ENCODE data around the gene ANKRD2.

GRCh38 chr10:97628228-97628627 is 55.6 kb downstream of the ANKRD2 start:
- TF ChIP-seq BCL6B (tag by site-specific recombination; IDR thresholded peaks at IDR 0.05) = no peak
- TF ChIP-seq CTCF (tag by site-specific recombination; IDR thresholded peaks at IDR 0.05) = no peak
- no peak for TF ChIP-seq ZNF768 (tag by site-specific recombination; IDR thresholded peaks at IDR 0.05)
- no peak for TF ChIP-seq ZNF658 (tag by site-specific recombination; IDR thresholded peaks at IDR 0.05)
- no peak for TF ChIP-seq TRIM28 (IDR thresholded peaks at IDR 0.05; ENCODE audit: borderline replicate concordance, low read length)
- TF ChIP-seq ZNF629 (tag by site-specific recombination; IDR thresholded peaks at IDR 0.05) = no peak
- TF ChIP-seq ZNF48 (tag by site-specific recombination; IDR thresholded peaks at IDR 0.05) = no peak
- no peak for TF ChIP-seq PRDM10 (tag by site-specific recombination; IDR thresholded peaks at IDR 0.05)
- no peak for TF ChIP-seq ZNF398 (tag by site-specific recombination; IDR thresholded peaks at IDR 0.05)
- TF ChIP-seq ZNF549 (tag by site-specific recombination; IDR thresholded peaks at IDR 0.05) = no peak
